HCT116 (cell line): ENCODE results near the gene DRD3. TPM values are rescaled to one million over a fixed set of nuclear protein-coding genes. Genes with fewer than 3 reads are reported as not detected.

Source experiments
- ATAC-seq: fragments of 200-7000 bp; cut with Tn5 transposase; 2 replicates; pipeline ENCODE4 v1.9.1; 2020; ENCODE audit warnings: mild to moderate bottlenecking, moderate library complexity
- BruUV-seq: library from RNA; stranded (reverse); fragments of 400-500 nt; replicated peaks from 2 replicates; lab custom pipeline; 2021; lab: Mats Ljungman, UMichigan
- CTCF ChIA-PET: fragments of 300-600 bp; sonication (Branson Sonifier 250); formaldehyde crosslinking; loops from one replicate; lab custom pipeline; 2021; ENCODE audit warnings: antibody characterized with exemption; lab: Charles Lee
- POLR2A ChIA-PET: fragments of 300-600, 350-600 bp; sonication (Branson Sonifier 250); formaldehyde crosslinking; loops from one replicate; lab custom pipeline; 2021; ENCODE audit warnings: antibody characterized with exemption; lab: Charles Lee
- RAD21 ChIA-PET, 2 experiments: fragments of 300-600 bp; sonication (Branson Sonifier 250); formaldehyde crosslinking; loops; one replicate each; lab custom pipeline; 2023; ENCODE audit warnings: low total read pairs in 2 of 2; ENCODE audit not compliant: uncharacterized antibody in 2 of 2, unreplicated experiment in 2 of 2, low non-redundant PET in 1 of 2; lab: Charles Lee
- DNase-seq: peaks from one replicate; pipeline ENCODE4 v3.0.0-alpha.2; 2010; ENCODE audit warnings: low read depth, low spot score
- H2AFZ ChIP-seq: fragments of 200-600 bp; shearing (Covaris generic), sonication (generic); 2 replicates; pipeline ENCODE4 v1.6.1; 2017; ENCODE audit warnings: low read depth, mixed run types, mixed read lengths, antibody characterized with exemption, low read length; ENCODE audit not compliant: poor library complexity, severe bottlenecking
- H3K27ac ChIP-seq: 2 replicates; pipeline ENCODE4 v1.5.1; 2012; ENCODE audit warnings: low read depth, low read length
- H3K27me3 ChIP-seq: fragments of 200-600 bp; sonication (generic); 2 replicates; pipeline ENCODE4 v1.6.1; 2016; ENCODE audit warnings: mixed run types, low read length, mixed read lengths; ENCODE audit not compliant: insufficient read depth
- H3K36me3 ChIP-seq, 2 experiments: fragments of 200-500 bp in 1 of 2; fragments of 200-600 bp in 1 of 2; sonication (Bioruptor generic) in 1 of 2; sonication (generic) in 1 of 2; 2 replicates each; pipeline versions ENCODE4 v1.5.1 to v1.6.1; 2014 to 2016; ENCODE audit warnings: low read length in 2 of 2, inconsistent platforms in 1 of 2, mixed read lengths in 1 of 2, mixed run types in 1 of 2; ENCODE audit not compliant: insufficient read depth in 2 of 2, control insufficient read depth in 1 of 2
- H3K4me1 ChIP-seq, 2 experiments: fragments of 200-600 bp in 1 of 2; sonication (generic) in 1 of 2; 2 replicates each; pipeline versions ENCODE4 v1.5.1 to v1.6.1; 2012 to 2017; ENCODE audit warnings: low read length in 2 of 2, inconsistent platforms in 1 of 2, mild to moderate bottlenecking in 1 of 2, mixed read lengths in 1 of 2, mixed run types in 1 of 2, moderate library complexity in 1 of 2; ENCODE audit not compliant: insufficient read depth in 2 of 2, control insufficient read depth in 1 of 2
- H3K4me2 ChIP-seq: fragments of 200-600 bp; sonication (generic); 2 replicates; pipeline ENCODE4 v1.6.1; 2017; ENCODE audit warnings: mixed run types, low read length, mixed read lengths
- H3K4me3 ChIP-seq, 2 experiments: fragments of 200-600 bp in 1 of 2; sonication (generic) in 1 of 2; replicated peaks in 1 of 2; 2 replicates each; pipeline ENCODE4 v1.5.1; 2011 to 2016; ENCODE audit warnings: low read length in 2 of 2, control low read depth in 1 of 2, low read depth in 1 of 2, mild to moderate bottlenecking in 1 of 2, mixed read lengths in 1 of 2, mixed run types in 1 of 2
- H3K79me2 ChIP-seq: fragments of 200-600 bp; sonication (generic); 2 replicates; pipeline ENCODE4 v1.6.1; 2017; ENCODE audit warnings: mild to moderate bottlenecking, mixed run types, low read length, moderate library complexity, mixed read lengths; ENCODE audit not compliant: insufficient read depth
- H3K9ac ChIP-seq: fragments of 200-600 bp; sonication (generic); 2 replicates; pipeline ENCODE4 v1.6.1; 2016; ENCODE audit warnings: low read length, mixed read lengths
- H3K9me2 ChIP-seq: fragments of 200-600 bp; sonication (generic), shearing (Covaris generic); 2 replicates; pipeline ENCODE4 v1.6.1; 2017; ENCODE audit warnings: mixed run types, mild to moderate bottlenecking, moderate library complexity; ENCODE audit not compliant: insufficient read depth
- H3K9me3 ChIP-seq, 2 experiments: fragments of 200-500 bp in 1 of 2; fragments of 200-600 bp in 1 of 2; sonication (Bioruptor generic) in 1 of 2; sonication (generic) in 1 of 2; 2 replicates each; pipeline ENCODE4 v1.6.1; 2014 to 2017; ENCODE audit warnings: low read length in 2 of 2, mixed read lengths in 2 of 2, inconsistent platforms in 1 of 2, low read depth in 1 of 2, mild to moderate bottlenecking in 1 of 2, mixed run types in 1 of 2, moderate library complexity in 1 of 2; ENCODE audit not compliant: control insufficient read depth in 1 of 2, insufficient read depth in 1 of 2
- H4K20me1 ChIP-seq: fragments of 200-600 bp; sonication (generic), shearing (Covaris generic); 2 replicates; pipeline ENCODE4 v1.6.1; 2017; ENCODE audit warnings: mixed run types, mild to moderate bottlenecking, moderate library complexity; ENCODE audit not compliant: insufficient read depth
- CEBPB ChIP-seq: IDR thresholded peaks from 2 replicates; pipeline ENCODE4 v1.6.1; 2012; ENCODE audit warnings: low read depth
- CTCF ChIP-seq, 3 experiments: fragments of 200-600 bp in 1 of 3; sonication (generic) in 1 of 3; IDR thresholded peaks in 2 of 3; conservative IDR thresholded peaks in 1 of 3; 2 replicates each; pipeline ENCODE4 v1.5.1; 2012 to 2017; ENCODE audit warnings: low read depth in 2 of 3, low read length in 2 of 3, antibody characterized with exemption in 1 of 3, borderline replicate concordance in 1 of 3, control low read depth in 1 of 3, mild to moderate bottlenecking in 1 of 3, mixed read lengths in 1 of 3, mixed run types in 1 of 3, moderate library complexity in 1 of 3; ENCODE audit not compliant: insufficient read depth in 1 of 3
- EGR1 ChIP-seq: IDR thresholded peaks from 2 replicates; pipeline ENCODE4 v1.6.1; 2012; ENCODE audit warnings: low read depth
- ELF1 ChIP-seq: IDR thresholded peaks from 2 replicates; pipeline ENCODE4 v1.6.1; 2012; ENCODE audit warnings: low read depth, borderline replicate concordance
- EZH2phosphoT487 ChIP-seq: fragments of 200-600 bp; IDR thresholded peaks from 2 replicates; pipeline ENCODE4 v1.6.1; 2018; ENCODE audit warnings: antibody characterized with exemption, borderline replicate concordance
- FOSL1 ChIP-seq: IDR thresholded peaks from 2 replicates; pipeline ENCODE4 v1.6.1; 2012; ENCODE audit warnings: low read depth
- JUND ChIP-seq: IDR thresholded peaks from 2 replicates; pipeline ENCODE4 v1.6.1; 2012
- MAX ChIP-seq: IDR thresholded peaks from 2 replicates; pipeline ENCODE4 v1.6.1; 2012
- POLR2A ChIP-seq: IDR thresholded peaks from 2 replicates; pipeline ENCODE4 v1.7.0; 2011; ENCODE audit warnings: borderline replicate concordance; ENCODE audit not compliant: insufficient read depth, insufficient read length; ENCODE audit errors: extremely low read depth
- RAD21 ChIP-seq: IDR thresholded peaks from 2 replicates; pipeline ENCODE4 v1.6.1; 2012; ENCODE audit warnings: low read depth, mild to moderate bottlenecking
- REST ChIP-seq: IDR thresholded peaks from 2 replicates; pipeline ENCODE4 v1.6.1; 2012; ENCODE audit warnings: low read depth
- SIN3A ChIP-seq: IDR thresholded peaks from 2 replicates; pipeline ENCODE4 v1.6.1; 2012; ENCODE audit warnings: low read depth
- SP1 ChIP-seq: IDR thresholded peaks from 2 replicates; pipeline ENCODE4 v1.6.1; 2012; ENCODE audit warnings: low read depth
- TCF7L2 ChIP-seq: IDR thresholded peaks from 2 replicates; pipeline ENCODE4 v1.7.0; 2011; ENCODE audit warnings: borderline replicate concordance, inconsistent platforms; ENCODE audit not compliant: insufficient read depth, insufficient read length; ENCODE audit errors: extremely low read depth
- YY1 ChIP-seq: IDR thresholded peaks from 2 replicates; pipeline ENCODE4 v1.6.1; 2011; ENCODE audit warnings: low read length, low read depth, moderate library complexity, mild to moderate bottlenecking; ENCODE audit not compliant: insufficient replicate concordance; ENCODE audit errors: extremely low read depth
- ZBTB33 ChIP-seq: IDR thresholded peaks from 2 replicates; pipeline ENCODE4 v1.6.1; 2011; ENCODE audit warnings: mild to moderate bottlenecking, low read length, moderate library complexity; ENCODE audit not compliant: insufficient replicate concordance; ENCODE audit errors: extremely low read depth
- ZFX ChIP-seq: fragments of 450-650 bp; IDR thresholded peaks from 2 replicates; pipeline ENCODE4 v1.6.1; 2017
- intact Hi-C: fragments of 100-400 bp; cut with micrococcal nuclease; formaldehyde crosslinking; loops from 2 replicates; pipeline ENCODE4 v1.10.0; 2022
- total RNA-seq: library from RNA; stranded (reverse); gene quantifications from one replicate; pipeline ENCODE4 v1.2.1, GENCODE V29; 2021; ENCODE audit not compliant: unreplicated experiment

DRD3 gene
- total RNA-seq, 1 experiment from 2014 or later: not detected

- no peaks in the 10 kb centered on the region; the same call in 1 of the 2 replicates for H3K9me2 ChIP-seq
- no peak overlapping the region for H3K4me3 ChIP-seq
- H3K9me3 ChIP-seq: no peaks in the 10 kb centered on the region
- TF ChIP-seq JUND: no peak
- TF ChIP-seq RAD21: no peak
- TF ChIP-seq CEBPB: no peak
- TF ChIP-seq ZBTB33: no peak
- TF ChIP-seq POLR2A: no peak
- TF ChIP-seq EGR1: no peak
- no peak for TF ChIP-seq REST
- no peak for TF ChIP-seq ELF1
- TF ChIP-seq MAX: no peak
- TF ChIP-seq CTCF (IDR thresholded peaks at IDR 0.05 in 2 of 3, conservative IDR thresholded peaks at IDR 0.05 in 1 of 3; ENCODE audit: borderline replicate concordance in 1 of 3, insufficient read depth in 1 of 3, low read depth in 2 of 3, low read length in 2 of 3): no peak
- no peak for TF ChIP-seq SIN3A
- TF ChIP-seq EZH2phosphoT487: no peak
- TF ChIP-seq ZFX: no peak
- no peak for TF ChIP-seq YY1
- no peak for TF ChIP-seq FOSL1
- TF ChIP-seq SP1: no peak
- TF ChIP-seq TCF7L2: no peak
- POLR2A ChIA-PET: no interaction called here
- H3K4me1 ChIP-seq: no peaks in the 10 kb centered on the region
- no peak overlapping the region for H3K27ac ChIP-seq
- RAD21 ChIA-PET: no interaction called here
- intact Hi-C loops: no loop called here
- no peaks in the 10 kb centered on the region for H3K36me3 ChIP-seq
- no peaks in the 10 kb centered on the region for H4K20me1 ChIP-seq
- no peak overlapping the region for H2AFZ ChIP-seq
- DNase-seq: no peak
- no TSS peak for BruUV-seq
- H3K9ac ChIP-seq: no peak overlapping the region
- H3K79me2 ChIP-seq: no peaks in the 10 kb centered on the region
- H3K4me2 ChIP-seq: no peak overlapping the region
- peaks cover 15% of the 10 kb centered on the region; the same call in 1 of the 2 replicates for H3K27me3 ChIP-seq
- CTCF ChIA-PET: no interaction called here
- ATAC-seq: no peak
Observed at GRCh38 chr3:114213627-114214541, 35.0 kb upstream of the DRD3 start.
